ENCODE measurements around the gene PVALEF.

The PVALEF gene

DNA sequence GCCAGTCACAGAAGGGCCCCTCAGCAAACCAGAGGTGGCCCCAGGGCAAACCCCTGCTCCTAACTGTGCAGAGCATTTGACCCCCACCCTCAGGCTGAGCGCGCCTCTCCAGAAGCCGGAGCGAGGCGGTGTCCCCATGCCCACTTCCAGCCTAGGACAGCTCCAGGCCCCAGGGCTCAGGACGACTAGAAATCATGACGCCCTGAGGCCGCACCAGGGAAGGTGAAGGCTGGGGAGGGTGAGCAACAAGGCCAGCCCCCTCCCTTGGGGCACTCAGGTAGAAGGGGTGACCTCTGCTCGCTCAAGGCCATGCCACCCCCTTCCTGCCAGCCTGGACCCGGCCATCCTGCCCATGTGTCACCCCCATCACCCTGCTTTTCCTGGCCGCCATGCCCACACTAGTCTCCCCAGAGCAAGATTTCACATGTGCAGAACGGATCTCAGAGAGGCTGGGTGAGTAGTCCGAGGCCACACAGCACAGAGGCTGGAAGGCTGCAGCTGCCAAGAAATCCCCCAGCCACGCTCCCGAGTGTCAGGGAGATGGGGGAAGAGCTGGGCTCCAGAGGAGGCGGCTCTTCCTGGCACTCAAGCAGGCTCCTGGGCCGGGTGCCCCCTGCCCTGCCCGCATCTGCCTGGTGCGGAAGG is 2.1 kb upstream of the PVALEF start:
- DNase-seq (ENCODE audit: low read depth) = no peak

GRCh38 chr17:81163703-81164370 is 1.5 kb upstream of the PVALEF start:
- no peak for DNase-seq (ENCODE audit: low read depth)

- no peak for DNase-seq (ENCODE audit: low read depth)
Observed at GRCh38 chr17:81164371-81165245, 699 bp upstream of the PVALEF start.

DNA sequence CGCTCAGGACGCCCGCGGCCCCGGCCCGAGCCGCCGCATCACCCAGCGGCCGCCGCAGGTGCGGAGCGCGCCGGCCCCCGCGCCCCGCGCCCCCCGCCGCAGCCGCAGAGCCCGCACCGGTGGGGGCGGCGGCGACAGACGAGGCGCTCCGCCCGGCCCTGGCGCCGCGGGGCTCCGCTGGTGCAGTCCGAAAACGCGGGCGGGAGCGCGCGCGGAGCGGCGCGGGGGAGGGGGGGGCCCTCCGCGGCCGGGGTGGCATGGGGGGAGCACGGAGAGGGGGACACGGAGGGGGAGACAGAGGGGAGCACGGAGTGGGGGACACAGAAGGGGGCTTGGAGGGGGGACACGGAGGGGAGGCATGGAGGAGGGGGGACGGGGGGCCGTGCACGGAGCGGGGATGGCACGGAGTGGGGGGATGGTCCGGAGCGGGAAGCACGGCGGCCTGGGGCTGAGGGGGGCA is 756 bp downstream of the PVALEF start, which contains the start of gene AATK:
TSS of gene AATK (minus strand) at position 189 of the 460 bp plus-strand sequence. CDS start 229 bp downstream, outside the sequence.
- no peak for DNase-seq (ENCODE audit: low read depth)

- DNase-seq (ENCODE audit: low read depth) = no peak
Observed at GRCh38 chr17:81167194-81167524, 1.9 kb downstream of the PVALEF start.

- DNase-seq (ENCODE audit: low read depth) = no peak
Observed at GRCh38 chr17:81167638-81168037, 2.3 kb downstream of the PVALEF start.

GRCh38 chr17:81169870-81170309 is 4.6 kb downstream of the PVALEF start:
- DNase-seq (ENCODE audit: low read depth) = no peak

DNA sequence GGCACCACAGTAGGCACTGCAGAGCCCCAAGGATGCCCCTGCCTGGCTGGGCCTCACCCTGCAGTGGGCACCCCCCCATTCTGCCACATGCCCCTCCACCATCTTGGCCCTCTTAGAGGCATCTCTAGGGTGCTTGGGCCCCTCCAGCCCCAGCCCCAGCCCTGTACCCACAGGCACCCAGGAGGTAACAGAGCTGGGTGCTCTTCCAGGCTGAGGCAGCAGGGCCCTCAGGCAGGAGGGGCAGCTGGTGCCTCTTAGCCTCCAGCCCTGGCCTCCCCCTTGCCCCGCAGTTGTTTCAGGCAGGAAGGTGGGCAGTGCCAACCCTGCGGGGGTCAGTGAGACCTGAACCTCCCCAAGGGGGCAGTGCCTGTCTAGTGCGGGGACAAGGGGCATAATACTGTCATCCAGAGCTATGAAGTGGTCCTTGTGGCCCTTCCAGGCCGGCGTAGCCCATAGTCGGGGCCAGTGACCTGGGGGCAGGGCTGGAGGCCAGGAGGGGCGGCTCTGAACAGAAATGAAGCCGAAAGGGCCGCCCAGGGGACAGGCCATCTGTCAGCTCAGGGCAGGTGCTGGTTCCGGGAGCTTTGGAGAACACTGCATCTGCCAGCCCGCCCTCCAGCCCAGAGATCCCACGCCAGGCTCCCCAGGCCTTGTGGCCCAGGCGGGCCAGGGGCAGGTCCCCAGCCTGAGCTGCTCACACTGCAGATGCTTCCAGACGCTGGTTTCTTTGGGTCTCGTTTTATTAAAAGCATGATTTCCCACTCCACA is 5.6 kb downstream of the PVALEF start:
- no peak for DNase-seq (ENCODE audit: low read depth)

- DNase-seq (ENCODE audit: low read depth) = no peak
Observed at GRCh38 chr17:81171941-81172340, 6.6 kb downstream of the PVALEF start.

DNA sequence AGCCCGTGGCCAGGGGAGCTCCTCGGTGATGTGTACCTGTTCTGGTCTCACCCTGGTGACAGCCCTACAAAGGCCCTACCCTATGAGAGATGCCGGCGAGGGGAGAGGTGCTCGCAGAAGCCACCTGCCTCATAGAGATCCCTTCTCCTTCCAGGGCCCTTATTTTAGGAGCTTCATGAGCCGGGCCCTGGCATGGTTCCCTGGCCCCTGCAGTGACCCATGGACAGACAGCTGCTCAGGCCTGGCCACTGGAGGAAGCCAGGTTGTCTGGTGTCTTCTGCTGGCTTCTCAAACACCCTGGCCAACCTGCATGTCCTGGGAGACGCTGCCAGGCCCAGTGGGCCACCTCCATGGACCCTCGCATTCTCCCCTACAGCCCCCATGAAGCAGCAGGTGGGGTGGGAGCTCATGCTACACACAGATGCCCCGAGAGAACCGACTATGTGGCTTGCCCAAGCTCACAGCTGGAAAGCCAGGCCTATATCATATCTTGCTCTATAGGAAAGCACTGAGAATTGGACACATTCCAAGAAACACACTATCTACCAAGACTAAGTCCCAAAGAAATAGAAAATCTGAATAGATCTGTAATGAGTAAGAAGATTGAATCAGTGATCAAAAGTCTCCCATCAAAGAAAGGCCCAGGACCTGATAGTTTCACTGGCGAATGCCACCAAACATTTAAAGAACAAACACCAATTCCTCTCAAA is 7.9 kb downstream of the PVALEF start:
- no peak for DNase-seq (ENCODE audit: low read depth)

GRCh38 chr17:81173762-81174155 is 8.5 kb downstream of the PVALEF start:
- DNase-seq (ENCODE audit: low read depth) = no peak

GRCh38 chr17:81176666-81177065 is 11.4 kb downstream of the PVALEF start:
- DNase-seq (ENCODE audit: low read depth) = no peak

DNA sequence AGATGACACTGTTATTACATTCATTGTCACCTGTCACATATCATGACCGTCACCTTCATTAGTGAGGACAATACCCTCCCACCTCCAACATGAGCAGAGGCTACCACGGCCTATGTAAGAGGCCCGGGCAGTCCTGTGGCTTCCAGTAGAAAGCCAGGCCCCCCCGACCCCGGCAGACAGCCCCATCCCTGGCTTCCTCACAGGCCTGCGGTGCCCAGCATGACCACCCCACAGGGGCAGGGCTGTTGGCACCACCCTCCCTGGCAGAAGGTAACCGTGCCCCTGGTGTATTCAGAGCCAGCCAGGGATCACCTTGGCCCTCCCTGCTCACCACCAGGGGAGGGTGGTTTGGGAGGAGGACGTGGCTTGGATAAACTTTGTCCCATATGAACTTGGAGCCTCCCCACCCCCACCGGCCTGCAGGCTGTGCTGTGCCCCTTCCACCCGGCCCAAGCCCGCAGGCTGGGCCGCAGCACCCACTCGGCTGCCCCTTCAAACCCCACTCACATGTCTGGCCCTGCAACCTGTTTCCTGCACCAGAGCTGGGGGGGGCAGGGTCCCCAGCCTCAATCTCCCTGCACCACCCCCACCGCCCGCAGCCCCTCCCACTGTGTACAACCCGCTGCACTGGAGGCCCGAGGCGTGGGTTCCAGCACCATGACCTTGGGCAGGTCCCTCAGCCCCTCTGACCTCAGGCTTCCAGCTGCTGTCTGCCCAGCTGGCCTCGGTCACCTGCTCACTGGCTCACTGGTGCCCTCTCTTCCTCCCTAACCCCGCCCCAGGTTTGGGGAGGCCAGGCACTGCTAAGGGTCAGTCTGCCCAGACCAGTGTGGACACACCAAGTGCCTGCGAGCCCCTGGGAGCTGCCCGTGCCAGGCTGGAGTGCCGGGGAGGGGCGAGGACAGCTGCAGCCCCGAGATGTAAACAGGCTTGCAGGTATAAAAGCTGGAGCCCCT is 13.1 kb downstream of the PVALEF start:
- no peak for DNase-seq (ENCODE audit: low read depth)

DNA sequence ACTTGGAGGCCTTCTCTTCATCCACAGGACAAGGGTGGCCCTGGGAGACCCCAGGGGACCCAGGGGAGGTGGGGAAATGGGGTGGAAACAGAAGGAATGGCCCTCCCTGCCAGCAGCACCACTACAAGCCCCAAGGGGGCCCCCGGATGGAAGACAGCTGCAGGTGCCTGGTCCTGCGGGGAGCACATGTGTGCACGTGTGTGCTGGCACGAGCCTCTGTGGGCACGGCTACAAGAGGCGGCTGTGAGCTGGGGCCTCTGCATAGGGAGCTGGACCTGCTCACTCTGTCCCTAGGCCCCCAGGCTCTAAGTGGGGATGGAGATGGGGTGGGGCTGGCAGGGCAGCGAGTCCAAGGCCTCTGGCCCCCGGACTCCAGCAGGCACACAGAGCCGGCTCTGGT is 13.9 kb downstream of the PVALEF start:
- no peak for DNase-seq (ENCODE audit: low read depth)

- DNase-seq (ENCODE audit: low read depth) = no peak
Observed at GRCh38 chr17:81179861-81180260, 14.6 kb downstream of the PVALEF start.

- DNase-seq (ENCODE audit: low read depth) = no peak
Observed at GRCh38 chr17:81180836-81181810, 15.8 kb downstream of the PVALEF start.

GRCh38 chr17:81181811-81182185 is 16.5 kb downstream of the PVALEF start:
- DNase-seq (ENCODE audit: low read depth) = no peak

DNA sequence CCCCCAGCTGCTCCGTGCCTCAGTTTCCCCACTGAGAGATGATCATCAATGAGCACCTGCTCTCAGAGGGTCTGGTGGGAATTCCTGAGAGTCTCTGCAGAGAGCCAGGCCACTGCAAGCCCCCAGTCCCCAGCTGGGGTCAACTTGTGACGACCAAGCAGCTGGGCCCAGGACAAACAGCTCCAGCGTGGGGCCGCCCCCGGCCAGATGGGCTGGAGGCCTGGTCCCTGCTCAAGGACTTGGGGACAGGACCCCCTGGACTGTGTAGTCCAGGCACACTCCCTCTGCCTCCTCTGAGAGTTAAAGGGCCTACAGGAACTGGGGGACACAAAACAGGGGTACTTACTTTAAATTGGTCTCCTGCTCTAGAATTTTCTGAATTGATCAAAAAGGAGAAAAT is 17.3 kb downstream of the PVALEF start:
- no peak for DNase-seq (ENCODE audit: low read depth)

- DNase-seq (ENCODE audit: low read depth) = no peak
Observed at GRCh38 chr17:81183316-81183715, 18.0 kb downstream of the PVALEF start.
